EH (cell line): ENCODE data around the gene MYH10.
A peak's percentile ranks its signal among the peaks of the same experiment; 100 is the strongest.
"Not testable (repeated sequence)": the region's sequence is repeated elsewhere in the genome, so short reads cannot be mapped to it uniquely, and the experiment has no call there.

ENCODE experiments used
- DNase-seq: peaks from one replicate; pipeline ENCODE4 v3.0.0-alpha.2; 2015; ENCODE audit warnings: low read depth

The MYH10 gene

DNA sequence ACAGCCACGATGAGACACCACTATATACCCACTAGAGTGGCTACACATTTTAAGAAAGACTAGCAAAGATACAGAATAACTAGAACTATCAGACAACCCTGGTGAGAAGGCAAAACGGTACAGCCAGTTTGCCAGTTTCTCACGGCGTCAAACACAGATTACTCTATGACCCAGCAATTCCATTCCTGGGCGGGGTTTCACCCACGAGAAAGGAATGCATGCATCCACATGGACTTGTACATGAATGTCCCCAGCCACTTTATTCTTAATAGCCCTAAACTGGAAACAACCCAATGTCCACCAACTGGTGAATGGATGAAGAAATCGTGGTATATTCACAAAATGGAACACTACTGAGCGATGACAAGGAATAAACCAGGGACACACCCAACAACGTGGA, 74.5 kb downstream of the MYH10 start:
- DNase-seq, result peak; percentile 50

- peak; percentile 55 for DNase-seq
Measured at GRCh38 chr17:8555062-8555461, 75.5 kb downstream of the MYH10 start.

GRCh38 chr17:8552577-8553320, 77.8 kb downstream of the MYH10 start:
- DNase-seq, result peak; percentile 45

DNA sequence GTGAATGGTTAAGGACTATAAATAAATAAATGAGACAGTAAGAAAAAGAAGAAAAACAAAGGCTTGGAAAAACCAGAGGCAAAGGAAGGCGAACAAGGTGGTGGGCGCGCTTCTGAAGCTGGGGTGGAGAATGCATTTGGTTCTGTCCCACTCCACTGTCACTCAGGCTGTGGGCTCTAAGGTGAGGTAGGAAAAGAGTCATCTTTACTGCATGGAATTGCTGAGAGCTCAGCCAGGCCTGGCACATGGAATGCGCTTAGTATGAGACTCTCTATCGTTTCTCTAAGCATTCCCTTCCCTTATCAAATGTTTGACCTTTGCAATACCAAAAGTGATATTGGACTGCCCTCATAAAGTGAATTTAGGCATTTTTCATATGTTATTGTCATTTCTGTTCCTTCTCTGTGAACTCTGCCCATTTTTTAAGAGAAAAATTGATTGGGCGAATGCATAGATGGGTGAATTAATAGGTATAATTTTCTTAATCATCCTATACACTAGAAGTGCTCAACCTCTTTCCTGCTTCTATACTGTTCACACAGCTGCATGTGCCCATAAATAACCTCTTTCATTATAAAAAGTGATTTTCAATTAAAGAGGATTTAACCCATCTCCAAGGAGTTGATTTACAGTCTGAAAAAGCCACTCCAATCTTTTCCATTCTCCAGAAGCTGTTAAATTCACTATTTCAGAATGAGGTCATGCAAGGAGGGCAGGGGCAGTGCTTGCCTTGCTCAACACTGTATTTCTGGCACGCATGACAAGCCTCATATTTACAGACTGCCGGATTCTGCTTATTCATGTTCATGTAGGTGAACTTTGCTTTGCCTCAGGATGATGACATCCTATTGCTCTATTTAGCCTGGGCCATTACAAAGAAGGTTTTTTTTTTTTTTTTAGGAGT, 87.7 kb downstream of the MYH10 start:
- DNase-seq, result peak; percentile 62

DNA sequence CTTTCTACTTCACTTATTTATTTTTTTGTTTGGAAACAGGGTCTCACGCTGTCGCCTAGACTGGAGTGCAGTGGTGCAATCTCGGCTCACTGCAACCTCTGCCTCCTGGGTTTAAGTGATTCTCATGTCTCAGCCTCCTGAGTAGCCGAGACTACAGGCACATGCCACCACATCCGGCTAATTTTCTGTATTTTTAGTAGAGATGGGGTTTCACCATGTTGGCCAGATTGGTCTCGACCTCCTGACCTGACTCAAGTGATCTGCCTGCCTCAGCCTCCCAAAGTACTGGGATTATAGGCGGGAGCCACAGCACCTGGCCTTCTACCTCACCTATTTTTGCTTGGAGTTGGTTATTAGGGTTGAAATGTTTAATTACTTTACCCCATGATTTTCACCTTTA, 90.5 kb downstream of the MYH10 start:
- not testable (repeated sequence) for DNase-seq

- DNase-seq, result no peak
Measured at GRCh38 chr17:8537734-8538133, 92.8 kb downstream of the MYH10 start.

DNA sequence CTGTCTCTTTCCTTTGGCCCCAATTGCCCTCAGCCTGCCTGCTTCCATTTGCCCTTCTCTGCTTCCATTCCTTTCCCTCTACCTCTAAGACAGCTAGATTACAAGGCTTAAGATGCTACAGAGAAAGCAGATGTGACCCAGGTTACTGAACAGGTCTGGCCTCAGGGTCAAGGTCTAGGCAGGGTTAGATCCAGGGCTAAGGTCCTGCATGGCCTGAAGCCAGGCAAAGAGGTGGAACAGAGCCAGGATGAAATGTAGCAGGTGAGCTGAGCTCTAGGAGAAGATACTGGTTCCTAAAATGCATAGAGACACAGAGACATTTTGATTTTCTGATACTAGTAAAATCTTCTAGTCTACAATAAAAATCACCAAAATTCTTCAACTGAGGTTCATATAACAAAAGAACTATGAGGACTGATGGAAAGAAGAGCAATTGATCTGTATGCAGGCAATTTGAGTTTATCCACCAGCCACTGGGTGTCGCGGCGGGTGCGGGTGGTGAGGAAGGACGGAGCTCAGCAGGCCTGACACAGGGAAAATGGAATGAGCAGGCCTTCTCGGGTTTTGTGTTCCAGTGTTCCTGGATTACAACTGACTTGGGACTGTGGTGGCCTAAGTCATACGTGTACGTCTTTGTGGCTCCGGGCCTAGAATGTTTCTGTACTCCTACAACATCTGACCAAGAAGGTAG, 95.9 kb downstream of the MYH10 start:
- DNase-seq, result no peak

GRCh38 chr17:8532021-8532420, 98.5 kb downstream of the MYH10 start:
- DNase-seq, result peak; percentile 34

GRCh38 chr17:8522577-8522976, 107.9 kb downstream of the MYH10 start:
- no peak for DNase-seq

DNA sequence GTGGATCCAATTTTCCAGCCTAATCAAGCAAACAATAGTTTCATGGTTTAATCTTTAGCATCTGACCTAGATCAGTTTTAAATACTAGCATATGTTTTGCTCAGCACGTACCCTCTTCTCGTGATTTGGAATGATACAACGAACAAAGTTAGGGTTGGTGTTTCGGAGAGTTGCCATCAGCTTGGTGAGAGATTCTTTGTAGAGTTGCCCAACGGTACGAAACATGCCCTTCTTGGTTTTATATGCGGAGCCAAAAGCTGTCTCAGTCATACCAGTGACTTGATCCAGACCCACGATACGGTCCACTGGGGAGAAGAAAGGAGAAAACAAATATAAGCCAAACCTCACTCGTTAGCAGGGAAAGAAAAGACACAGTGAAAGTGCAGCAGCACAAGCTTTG, 109.5 kb downstream of the MYH10 start:
- DNase-seq, result no peak

DNA sequence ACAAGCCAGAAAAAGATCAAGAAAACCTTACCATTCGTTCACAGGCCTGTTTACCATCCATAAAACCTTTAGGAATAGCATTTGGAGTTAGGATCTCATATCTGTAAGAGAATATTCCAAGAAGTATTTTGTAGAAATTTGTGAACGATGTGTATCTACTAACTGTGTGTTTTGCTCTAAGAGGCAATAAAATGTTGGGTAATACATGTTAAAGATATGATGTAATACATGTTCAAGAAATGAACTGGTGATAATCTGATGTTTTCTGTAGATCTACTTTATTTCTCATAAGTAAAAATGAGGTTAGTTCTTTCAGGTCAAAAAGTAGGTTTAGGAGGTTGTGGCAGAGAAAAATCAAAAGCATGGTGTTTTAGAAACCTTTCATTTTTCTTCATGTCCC, 111.7 kb downstream of the MYH10 start:
- DNase-seq, result no peak

GRCh38 chr17:8518326-8518725, 112.2 kb downstream of the MYH10 start:
- DNase-seq, result no peak

GRCh38 chr17:8514801-8515200, 115.7 kb downstream of the MYH10 start:
- no peak for DNase-seq

DNA sequence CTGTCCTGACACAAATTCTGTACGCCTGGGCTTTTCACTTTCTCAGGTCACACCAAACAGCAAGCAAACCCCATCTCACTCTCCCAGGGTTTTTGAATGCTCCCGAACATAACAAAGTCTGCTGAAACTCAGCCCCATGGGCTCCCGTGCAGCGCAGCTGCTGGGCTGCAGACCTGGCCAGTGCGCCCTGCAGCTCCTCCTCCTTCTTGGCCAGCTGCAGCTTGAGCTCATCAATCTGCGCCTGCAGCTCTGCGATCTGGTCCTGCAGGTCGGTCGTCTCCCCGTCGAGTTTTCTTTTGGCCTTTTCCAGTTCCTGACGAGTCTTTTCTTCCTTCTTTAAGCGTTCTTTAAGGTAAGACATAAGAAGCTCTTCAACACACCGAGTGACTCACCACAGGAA, 124.4 kb downstream of the MYH10 start:
- no peak for DNase-seq

- DNase-seq, result no peak
Measured at GRCh38 chr17:8504460-8505207, 125.9 kb downstream of the MYH10 start.

DNA sequence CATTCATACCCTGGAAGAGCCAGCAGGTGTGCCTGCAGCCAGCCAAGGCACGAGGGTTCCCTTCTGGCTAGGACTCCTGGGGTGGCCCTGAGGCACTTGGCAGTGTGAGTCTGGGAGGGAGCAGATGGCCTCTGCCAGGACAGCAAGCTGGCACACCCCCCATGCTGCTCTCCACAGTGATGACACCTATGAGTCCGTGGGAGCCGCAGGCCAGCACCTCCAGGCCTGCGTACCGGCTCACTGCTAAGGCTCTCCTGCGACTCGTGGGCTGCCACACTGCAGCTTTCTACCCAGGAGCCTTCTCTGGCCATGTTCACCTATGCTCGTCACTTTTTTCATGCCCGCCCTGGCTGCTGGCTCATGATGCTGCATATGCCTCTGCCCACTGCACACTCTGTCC, 126.7 kb downstream of the MYH10 start:
- DNase-seq, result no peak

DNA sequence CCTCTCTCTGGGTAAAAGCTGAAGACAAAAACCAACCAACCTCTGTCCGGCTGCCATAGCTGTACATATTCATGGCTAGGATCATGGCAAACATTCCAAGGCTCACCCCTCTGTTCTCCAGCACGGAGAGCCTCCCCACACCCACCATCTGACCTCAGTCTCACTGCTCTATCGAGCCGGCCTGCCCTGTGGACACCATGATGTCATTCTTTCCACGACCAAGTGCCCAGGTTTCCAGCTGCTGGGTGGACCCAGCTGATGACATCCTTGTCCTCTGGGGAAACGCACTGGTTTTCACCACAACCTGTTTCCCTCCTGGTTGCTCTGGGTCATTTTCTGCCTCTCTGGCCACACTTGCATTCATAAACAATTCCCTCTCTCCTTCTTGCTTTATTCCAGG, 127.2 kb downstream of the MYH10 start:
- DNase-seq, result no peak

DNA sequence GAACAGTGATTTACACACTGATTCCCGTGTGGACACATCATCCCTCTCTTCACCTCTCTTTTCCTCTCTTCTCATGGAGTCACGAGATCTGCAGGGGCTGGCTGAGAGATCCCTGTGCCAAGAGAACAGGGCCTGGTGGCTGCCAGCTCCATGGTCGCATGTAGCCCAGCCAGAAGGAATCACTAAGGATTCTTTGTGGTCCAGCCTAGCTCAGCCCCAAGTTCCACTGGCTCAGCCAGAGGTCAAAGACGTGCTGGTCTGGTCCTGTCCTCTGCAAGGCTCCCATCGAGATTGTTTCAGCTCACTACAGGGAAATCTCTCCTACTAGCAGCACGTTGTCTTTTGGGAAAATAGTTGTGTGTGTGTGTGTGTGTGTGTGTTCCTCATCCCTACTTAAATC, 128.4 kb downstream of the MYH10 start:
- no peak for DNase-seq

DNA sequence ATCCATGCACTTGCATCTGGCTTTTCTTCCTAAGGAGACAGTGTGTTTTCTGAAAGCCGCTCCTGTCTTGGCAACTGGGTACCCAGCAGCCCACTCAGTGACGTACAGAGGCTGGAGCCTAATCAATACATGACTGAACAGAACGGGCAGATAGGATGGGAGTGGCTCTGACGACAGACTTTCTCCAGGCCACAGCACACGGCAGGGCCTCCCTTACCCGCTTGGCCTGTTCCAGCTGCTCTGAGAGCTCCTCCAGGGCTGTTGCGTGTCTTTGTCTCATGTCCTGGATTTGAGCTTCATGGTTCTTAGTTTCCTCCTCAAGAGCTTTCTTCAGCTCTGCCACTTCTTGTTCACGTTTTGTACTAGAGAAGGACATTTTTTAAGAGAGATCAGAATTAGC, 129.9 kb downstream of the MYH10 start:
- DNase-seq, result no peak

GRCh38 chr17:8499614-8500013, 130.9 kb downstream of the MYH10 start:
- no peak for DNase-seq

DNA sequence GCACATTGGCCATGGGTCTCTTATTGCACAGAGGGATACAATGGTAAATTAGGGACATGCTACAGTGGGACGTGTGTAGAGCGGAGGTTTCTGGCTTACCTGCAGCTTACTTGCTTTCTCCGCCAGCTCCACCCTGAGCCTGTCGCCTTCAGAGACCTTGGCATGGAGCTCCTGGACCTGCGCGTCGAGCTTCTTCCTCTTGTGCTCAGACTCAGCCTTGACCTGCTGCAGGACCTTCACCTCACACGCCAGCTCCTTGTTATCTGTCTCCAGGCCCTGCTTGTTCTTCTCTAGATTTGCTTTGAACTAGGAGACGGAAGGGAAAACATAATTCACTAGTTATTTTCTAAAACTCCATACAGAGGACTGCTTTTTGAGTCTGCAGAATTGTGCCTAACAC, 131.4 kb downstream of the MYH10 start:
- DNase-seq, result no peak

DNA sequence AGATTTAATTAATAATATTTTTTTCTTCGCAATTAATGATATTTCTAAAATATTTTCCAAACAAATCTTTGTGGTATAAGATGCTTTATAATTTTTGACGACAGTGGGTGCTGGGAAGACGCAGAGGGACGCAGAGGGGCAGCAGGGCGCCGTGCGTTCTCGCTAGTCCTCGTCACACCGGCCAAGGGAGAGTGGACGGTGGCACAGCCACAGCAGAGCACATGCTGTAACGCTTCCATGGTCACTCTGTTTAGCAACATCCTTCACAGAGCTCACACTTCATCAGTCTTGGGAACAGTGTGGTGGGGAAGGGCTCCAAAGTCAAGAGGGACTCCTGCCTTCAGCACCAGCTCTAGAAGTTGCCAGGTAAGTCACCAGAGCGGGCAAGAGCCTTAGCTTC, 134.4 kb downstream of the MYH10 start:
- no peak for DNase-seq
